ENCODE data around the gene CCL3.
"Not testable (repeated sequence)": the region's sequence is repeated elsewhere in the genome, so short reads cannot be mapped to it uniquely, and the experiment has no call there.

Gene CCL3

GRCh38 chr17:36089888-36090836 lies at the start of gene CCL3:
Gene CCL3, minus strand, starts transcription at chr17:36090143. Its CDS starts 85 bp downstream, at chr17:36090058.
- ATAC-seq: peak; percentile 69 to 70

- no peak for ATAC-seq
These were observed 46.5 kb upstream of the CCL3 start for GRCh38 chr17:36136439-36136838.

- ATAC-seq: no peak
These were observed 46.1 kb upstream of the CCL3 start for GRCh38 chr17:36136036-36136435.

GRCh38 chr17:36135465-36135864 lies 45.5 kb upstream of the CCL3 start:
- no peak for ATAC-seq

- ATAC-seq: no peak
These were observed 43.8 kb upstream of the CCL3 start for GRCh38 chr17:36133602-36134236.

GRCh38 chr17:36132421-36132831 lies 42.5 kb upstream of the CCL3 start:
- ATAC-seq: no peak

GRCh38 chr17:36131931-36132330 lies 42.0 kb upstream of the CCL3 start:
- no peak for ATAC-seq

- no peak for ATAC-seq
These were observed 41.5 kb upstream of the CCL3 start for GRCh38 chr17:36131421-36131820.

- no peak for ATAC-seq
These were observed 40.4 kb upstream of the CCL3 start for GRCh38 chr17:36130346-36130745.

GRCh38 chr17:36129616-36130015 lies 39.7 kb upstream of the CCL3 start:
- ATAC-seq: no peak

- ATAC-seq: no peak
These were observed 38.6 kb upstream of the CCL3 start for GRCh38 chr17:36128411-36128978.

GRCh38 chr17:36127911-36128310 lies 38.0 kb upstream of the CCL3 start:
- no peak for ATAC-seq

GRCh38 chr17:36127199-36127893 lies 37.4 kb upstream of the CCL3 start:
- ATAC-seq: no peak

- no peak for ATAC-seq
These were observed 35.2 kb upstream of the CCL3 start for GRCh38 chr17:36124879-36125824.

GRCh38 chr17:36123431-36123830 lies 33.5 kb upstream of the CCL3 start:
- no peak for ATAC-seq

GRCh38 chr17:36121099-36121498 lies 31.2 kb upstream of the CCL3 start:
- ATAC-seq: not testable (repeated sequence)

- ATAC-seq: no peak
These were observed 30.3 kb upstream of the CCL3 start for GRCh38 chr17:36120221-36120620.

GRCh38 chr17:36118477-36119353 lies 28.8 kb upstream of the CCL3 start:
- ATAC-seq: no peak

- peak; percentile 41 to 62 for ATAC-seq
These were observed 27.8 kb upstream of the CCL3 start for GRCh38 chr17:36117505-36118382.

GRCh38 chr17:36115649-36115977 lies 25.7 kb upstream of the CCL3 start:
- ATAC-seq: not testable (repeated sequence)

Data from activated CD4-positive, CD25-positive, alpha-beta regulatory T cell treated with anti-CD3 and anti-CD28 coated beads, Interleukin-2, amount 50 U/mL, for 24 hours (primary cell).